ENCODE measurements around the gene MICU1.

The MICU1 gene

GRCh38 chr10:72539137-72539536 lies 86.7 kb downstream of the MICU1 start:
- no peak overlapping the region for H3K4me3 ChIP-seq (ENCODE audit: low read depth, low read length)
- in situ Hi-C loops (cut with HindIII; ENCODE audit: low sequenced_read_pairs) = no loop called here
- no peak for DNase-seq (ENCODE audit: low read depth, low spot score)
- TF ChIP-seq CTCF (IDR thresholded peaks at IDR 0.05; ENCODE audit: low read depth, low read length) = no peak

- in situ Hi-C loops (cut with HindIII; ENCODE audit: low sequenced_read_pairs) = no loop called here
- TF ChIP-seq CTCF (IDR thresholded peaks at IDR 0.05; ENCODE audit: low read depth, low read length) = no peak
- no peak for DNase-seq (ENCODE audit: low read depth, low spot score)
- no peak overlapping the region for H3K4me3 ChIP-seq (ENCODE audit: low read depth, low read length)
Measured at GRCh38 chr10:72525689-72526088, 100.2 kb downstream of the MICU1 start.

GRCh38 chr10:72525277-72525676 lies 100.6 kb downstream of the MICU1 start:
- DNase-seq (ENCODE audit: low read depth, low spot score) = no peak

GRCh38 chr10:72524489-72524888 lies 101.4 kb downstream of the MICU1 start:
- TF ChIP-seq CTCF (IDR thresholded peaks at IDR 0.05; ENCODE audit: low read depth, low read length) = no peak
- no peak overlapping the region for H3K4me3 ChIP-seq (ENCODE audit: low read depth, low read length)
- DNase-seq (ENCODE audit: low read depth, low spot score) = no peak
- in situ Hi-C loops (cut with HindIII; ENCODE audit: low sequenced_read_pairs) = no loop called here

More at GRCh38 chr10:72525277-72525676, 100.6 kb downstream of the MICU1 start:
- in situ Hi-C loops (cut with HindIII; ENCODE audit: low sequenced_read_pairs) = no loop called here
- H3K4me3 ChIP-seq (ENCODE audit: low read depth, low read length) = no peak overlapping the region
- TF ChIP-seq CTCF (IDR thresholded peaks at IDR 0.05; ENCODE audit: low read depth, low read length) = no peak

GRCh38 chr10:72523932-72524396 lies 101.9 kb downstream of the MICU1 start:
- in situ Hi-C loops (cut with HindIII; ENCODE audit: low sequenced_read_pairs) = no loop called here
- no peak overlapping the region for H3K4me3 ChIP-seq (ENCODE audit: low read depth, low read length)
- TF ChIP-seq CTCF (IDR thresholded peaks at IDR 0.05; ENCODE audit: low read depth, low read length) = no peak
- no peak for DNase-seq (ENCODE audit: low read depth, low spot score)

- in situ Hi-C loops (cut with HindIII; ENCODE audit: low sequenced_read_pairs) = no loop called here
- no peak overlapping the region for H3K4me3 ChIP-seq (ENCODE audit: low read depth, low read length)
- TF ChIP-seq CTCF (IDR thresholded peaks at IDR 0.05; ENCODE audit: low read depth, low read length) = no peak
- no peak for DNase-seq (ENCODE audit: low read depth, low spot score)
Measured at GRCh38 chr10:72523062-72523461, 102.8 kb downstream of the MICU1 start.

GRCh38 chr10:72517244-72517643 lies 108.6 kb downstream of the MICU1 start:
- DNase-seq (ENCODE audit: low read depth, low spot score) = no peak
- in situ Hi-C loops (cut with HindIII; ENCODE audit: low sequenced_read_pairs) = no loop called here
- no peak overlapping the region for H3K4me3 ChIP-seq (ENCODE audit: low read depth, low read length)
- TF ChIP-seq CTCF (IDR thresholded peaks at IDR 0.05; ENCODE audit: low read depth, low read length) = no peak

Data from astrocyte of the spinal cord (primary cell).